ENCODE results near the gene NTN1. TPM values are rescaled to one million over a fixed set of nuclear protein-coding genes. Genes with fewer than 3 reads are reported as not detected.
"Not testable (repeated sequence)": the region's sequence is repeated elsewhere in the genome, so short reads cannot be mapped to it uniquely, and the experiment has no call there.

The NTN1 gene
- total RNA-seq, 1 donor from 2014 or later = 22.8 TPM

- DNase-seq (ENCODE audit: low spot score) (no peak), ATAC-seq (no peak)
- intact Hi-C loops (cut with DNase I) = no loop called here
Observed at GRCh38 chr17:9140550-9141424, 119.5 kb downstream of the NTN1 start.

- intact Hi-C loops (cut with DNase I) = no loop called here
- DNase-seq (ENCODE audit: low spot score) (no peak), ATAC-seq (no peak)
Observed at GRCh38 chr17:9141425-9141753, 120.1 kb downstream of the NTN1 start.

DNA sequence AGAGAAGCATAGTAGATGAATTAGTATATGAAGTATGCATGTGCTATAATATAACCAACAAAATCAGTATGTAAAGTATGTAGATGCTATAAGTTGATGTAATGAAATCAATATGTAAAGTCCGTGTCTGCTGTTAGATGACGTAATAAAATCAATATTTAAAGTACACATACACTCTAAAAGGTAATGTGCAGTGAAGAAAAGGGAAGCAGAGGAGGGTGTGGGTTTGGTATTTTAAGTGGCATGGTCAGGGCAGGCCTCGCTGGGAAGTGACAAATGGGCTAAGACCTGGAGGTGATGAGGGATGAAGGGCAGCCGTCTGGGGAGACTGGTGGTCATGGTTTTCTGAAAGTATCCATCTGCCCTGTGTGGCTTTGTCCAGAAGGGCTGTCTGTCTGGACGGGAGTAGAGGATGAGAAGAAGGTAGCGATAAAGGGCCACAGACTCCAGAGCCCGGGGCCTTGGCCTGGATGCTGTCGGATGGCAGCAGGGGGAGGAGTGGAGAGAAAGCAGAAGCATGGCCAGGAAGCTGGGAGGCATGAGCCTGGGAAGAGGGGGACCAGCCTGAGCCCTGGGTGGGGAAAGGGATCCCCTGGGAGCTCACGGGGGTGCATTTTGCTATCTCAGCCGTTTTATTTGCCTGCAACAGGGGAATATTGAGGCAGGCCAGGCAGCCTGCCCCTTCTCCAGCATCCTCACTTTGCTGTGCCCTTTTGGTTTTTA is 121.6 kb downstream of the NTN1 start:
- ATAC-seq = no peak
- intact Hi-C loops (cut with DNase I) = no loop called here
- no peak for DNase-seq (ENCODE audit: low spot score)

GRCh38 chr17:9144502-9145249 is 123.4 kb downstream of the NTN1 start:
- ATAC-seq (no peak), DNase-seq (ENCODE audit: low spot score) (no peak)
- intact Hi-C loops (cut with DNase I) = no loop called here

DNA sequence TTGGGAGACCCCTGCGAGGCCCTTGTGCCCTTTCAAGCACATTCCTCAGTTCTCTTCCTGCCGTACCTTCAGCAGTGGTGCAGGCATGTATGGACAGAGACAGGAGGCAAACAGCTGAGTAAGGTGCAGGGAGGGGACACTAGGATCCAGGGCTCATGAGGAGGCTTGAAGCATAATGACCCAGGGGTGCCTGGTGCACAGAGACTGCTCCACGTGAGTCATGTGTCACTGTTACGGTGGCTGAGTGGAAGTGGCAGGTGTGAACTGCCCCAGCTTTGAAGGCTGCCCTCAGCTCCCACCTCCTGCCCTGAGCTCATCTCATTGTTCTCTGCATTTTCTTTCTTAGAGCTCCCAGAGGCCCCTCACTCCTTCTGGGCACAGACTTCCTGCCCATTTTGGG is 124.8 kb downstream of the NTN1 start:
- no peak for DNase-seq (ENCODE audit: low spot score)
- intact Hi-C loops (cut with DNase I) = no loop called here
- ATAC-seq = no peak

- no peak for ATAC-seq
- intact Hi-C loops (cut with DNase I) = no loop called here
- no peak for DNase-seq (ENCODE audit: low spot score)
Observed at GRCh38 chr17:9148905-9149525, 127.7 kb downstream of the NTN1 start.

DNA sequence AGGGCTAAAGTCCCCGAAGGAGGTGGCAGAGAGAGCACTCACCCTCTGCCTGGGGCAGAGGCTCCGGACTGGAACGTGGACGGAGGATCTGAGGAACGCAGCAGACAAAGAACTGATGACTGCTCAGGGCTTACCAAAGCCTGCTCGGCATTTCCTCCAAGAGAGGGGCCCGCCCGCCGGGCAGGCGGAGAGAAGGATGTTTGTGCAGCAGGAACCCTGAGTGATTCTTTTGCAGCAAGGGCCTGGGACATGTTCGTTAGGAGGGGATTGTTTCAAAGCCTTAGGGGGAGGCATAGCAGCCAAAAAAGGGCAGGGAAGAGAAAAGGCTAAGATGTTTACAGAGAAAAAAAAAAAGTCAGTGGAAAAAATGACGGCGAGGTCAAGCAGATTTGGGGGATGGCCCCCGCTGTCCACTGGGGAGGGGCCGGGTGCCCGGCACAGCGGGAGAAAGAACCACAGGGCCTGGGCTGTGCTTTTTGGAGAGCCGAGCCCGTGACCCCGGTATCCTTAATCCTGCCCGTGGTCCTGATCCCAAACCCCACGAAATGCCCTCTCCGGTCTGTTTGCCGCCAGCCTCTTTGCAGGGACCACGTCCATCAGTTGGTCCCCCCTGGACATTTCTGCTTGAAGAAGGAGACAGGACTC is 129.3 kb downstream of the NTN1 start:
- DNase-seq (ENCODE audit: low spot score) (peak; percentile 71), ATAC-seq (peak; percentile 87)
- intact Hi-C loops (cut with DNase I) = no loop called here

GRCh38 chr17:9151091-9151490 is 129.8 kb downstream of the NTN1 start:
- peak; percentile 74 for ATAC-seq
- no peak for DNase-seq (ENCODE audit: low spot score)
- intact Hi-C loops (cut with DNase I) = no loop called here

GRCh38 chr17:9151740-9152139 is 130.4 kb downstream of the NTN1 start:
- ATAC-seq; DNase-seq (ENCODE audit: low spot score); intact Hi-C loops (cut with DNase I): not testable (repeated sequence)

DNA sequence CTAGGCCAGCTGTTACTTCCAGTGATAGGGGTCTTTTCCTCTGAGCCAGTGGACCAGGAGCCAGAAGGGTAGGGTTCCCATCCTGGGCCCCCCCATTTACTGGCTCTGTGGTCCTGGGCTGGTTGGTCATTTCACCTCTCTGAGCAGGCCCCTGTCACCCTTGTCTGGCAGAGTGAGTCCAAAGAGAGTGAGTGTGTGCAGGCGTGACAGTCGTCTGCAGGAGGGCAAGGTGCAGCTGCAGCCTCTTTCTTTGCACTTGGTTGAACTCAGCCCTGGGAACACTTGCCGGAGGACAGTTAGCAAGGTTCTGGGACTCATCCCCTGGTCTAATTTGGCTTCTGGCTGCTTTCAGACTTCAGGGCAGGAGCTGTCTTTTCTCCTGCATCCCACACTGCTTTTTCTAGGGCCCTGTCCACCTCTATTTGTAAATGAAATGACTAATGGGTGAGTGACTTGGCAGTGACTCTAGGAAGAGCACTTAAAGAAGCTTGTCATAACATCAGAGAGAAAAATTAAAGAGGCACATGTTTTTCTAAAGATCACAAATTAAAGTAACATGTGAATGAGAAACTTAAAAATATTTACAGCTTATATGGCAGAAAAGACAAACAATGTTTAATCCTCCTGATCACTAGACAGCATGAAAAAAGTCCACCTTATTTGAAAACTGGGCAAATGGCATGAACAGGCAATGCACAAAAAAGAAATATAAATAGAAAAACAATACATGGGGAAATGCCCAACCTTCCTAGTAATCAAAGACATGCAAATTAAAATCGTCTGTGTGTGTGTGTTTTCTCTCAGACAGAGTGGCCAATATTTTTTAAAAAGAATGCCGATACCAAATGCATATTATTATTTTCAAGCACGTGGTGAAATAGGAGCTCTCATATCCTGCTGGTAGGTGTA is 137.5 kb downstream of the NTN1 start:
- intact Hi-C loops (cut with DNase I) = no loop called here
- ATAC-seq (no peak), DNase-seq (ENCODE audit: low spot score) (no peak)

DNA sequence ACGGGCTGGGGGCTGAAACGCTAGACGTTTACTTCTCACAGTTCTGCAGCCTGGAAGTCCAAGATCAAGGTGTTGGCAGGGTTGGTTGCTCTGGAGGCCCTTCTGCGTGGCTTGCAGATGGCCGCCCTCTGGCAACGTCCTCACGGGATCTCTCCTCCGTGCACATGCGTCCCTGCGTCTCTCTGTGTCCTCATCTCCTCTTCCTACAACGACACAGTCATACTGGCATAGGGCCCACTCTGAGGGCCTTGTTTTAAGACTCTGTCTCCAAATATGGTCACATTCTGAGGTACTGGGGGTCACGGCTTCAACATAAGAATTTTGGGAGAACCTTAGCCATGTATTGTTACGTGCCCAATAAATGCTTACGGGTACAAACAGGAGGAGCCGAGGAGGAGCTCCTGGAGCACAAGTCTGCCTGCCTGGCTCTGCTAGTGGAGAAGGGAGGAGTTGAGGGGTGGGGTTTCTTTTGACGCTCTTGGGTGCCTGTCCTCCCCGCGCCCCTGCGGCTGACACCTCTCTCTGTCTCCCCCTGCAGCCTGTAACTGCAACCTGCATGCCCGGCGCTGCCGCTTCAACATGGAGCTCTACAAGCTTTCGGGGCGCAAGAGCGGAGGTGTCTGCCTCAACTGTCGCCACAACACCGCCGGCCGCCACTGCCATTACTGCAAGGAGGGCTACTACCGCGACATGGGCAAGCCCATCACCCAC is 141.1 kb downstream of the NTN1 start:
- DNase-seq (ENCODE audit: low spot score) (no peak), ATAC-seq (peak; percentile 51)
- intact Hi-C loops (cut with DNase I) = no loop called here

GRCh38 chr17:9166788-9167187 is 145.5 kb downstream of the NTN1 start:
- intact Hi-C loops (cut with DNase I) = no loop called here
- DNase-seq (ENCODE audit: low spot score) (no peak), ATAC-seq (no peak)

DNA sequence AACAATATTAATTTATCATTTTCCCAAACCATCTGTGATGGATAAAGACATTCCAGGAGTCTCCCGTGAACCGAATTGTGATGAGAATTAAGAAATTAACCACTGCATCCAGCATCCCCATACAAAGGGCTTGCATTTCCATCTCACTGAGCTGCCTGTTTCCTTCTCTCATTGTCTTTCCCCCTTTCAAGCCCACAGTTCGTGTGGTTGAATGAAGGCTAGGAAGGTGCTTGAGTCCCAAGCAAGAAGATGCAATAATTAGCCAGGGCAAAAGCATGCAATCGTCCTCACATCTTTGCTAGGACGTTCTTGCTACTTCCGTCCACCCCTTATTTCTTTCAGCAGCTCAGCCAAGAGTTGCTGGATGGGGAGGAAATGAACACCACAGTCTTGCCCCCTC is 146.1 kb downstream of the NTN1 start:
- DNase-seq (ENCODE audit: low spot score) (no peak), ATAC-seq (no peak)
- intact Hi-C loops (cut with DNase I) = no loop called here

DNA sequence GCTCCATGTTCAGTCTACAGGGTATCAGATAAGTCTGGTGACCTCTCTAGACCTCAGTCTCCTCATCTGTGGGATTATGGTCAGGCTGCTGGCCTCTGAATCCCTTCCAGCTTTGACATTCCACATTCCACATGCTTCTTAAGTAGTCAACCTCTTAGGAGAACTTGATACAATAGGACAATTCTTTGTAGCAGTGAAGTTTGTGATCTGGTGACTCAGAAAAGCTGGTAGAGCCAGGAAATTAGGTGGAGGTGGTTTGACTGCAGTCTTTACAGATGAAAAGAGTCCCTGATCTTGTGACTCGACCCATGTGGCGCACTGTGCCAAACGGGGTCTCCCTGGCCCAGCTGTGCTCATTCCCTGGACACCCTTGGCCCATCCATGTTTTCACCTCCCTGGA is 147.8 kb downstream of the NTN1 start:
- intact Hi-C loops (cut with DNase I) = no loop called here
- ATAC-seq (no peak), DNase-seq (ENCODE audit: low spot score) (no peak)

GRCh38 chr17:9170336-9170735 is 149.0 kb downstream of the NTN1 start:
- DNase-seq (ENCODE audit: low spot score) (no peak), ATAC-seq (no peak)
- intact Hi-C loops (cut with DNase I) = no loop called here

- no peak for DNase-seq (ENCODE audit: low spot score)
- intact Hi-C loops (cut with DNase I) = no loop called here
- ATAC-seq = no peak
Observed at GRCh38 chr17:9170853-9171252, 149.5 kb downstream of the NTN1 start.

GRCh38 chr17:9173386-9173983 is 152.2 kb downstream of the NTN1 start:
- DNase-seq (ENCODE audit: low spot score) (no peak), ATAC-seq (no peak)
- intact Hi-C loops (cut with DNase I) = no loop called here
